HEK293T (cell line): Measurements from ENCODE around the gene ATP9A.
A peak's percentile ranks its signal among the peaks of the same experiment; 100 is the strongest.

ENCODE experiments used
- CTCF ChIA-PET: fragments of 350-600 bp; formaldehyde crosslinking; extraction: SDS; loops from one replicate; lab custom pipeline; 2021; ENCODE audit warnings: antibody characterized with exemption, inconsistent platforms; lab: Yijun Ruan, JAX
- POLR2A ChIA-PET: fragments of 350-600 bp; formaldehyde crosslinking; extraction: SDS; loops from one replicate; lab custom pipeline; 2020; ENCODE audit warnings: antibody characterized with exemption, inconsistent platforms; lab: Yijun Ruan, JAX
- DNase-seq: peaks from one replicate; pipeline ENCODE4 v3.0.0; 2012; ENCODE audit warnings: mixed read lengths; ENCODE audit errors: extremely low spot score
- ARNT ChIP-seq: fragments of 450-650 bp; IDR thresholded peaks from 2 replicates; pipeline ENCODE4 v1.6.1; 2017; ENCODE audit warnings: mild to moderate bottlenecking
- BHLHE40 ChIP-seq: fragments of 450-650 bp; IDR thresholded peaks from 2 replicates; pipeline ENCODE4 v1.6.1; 2016; ENCODE audit warnings: mild to moderate bottlenecking, moderate library complexity, borderline replicate concordance
- CTBP1 ChIP-seq: fragments of 450-650 bp; IDR thresholded peaks from 2 replicates; pipeline ENCODE4 v1.6.1; 2016; ENCODE audit warnings: borderline replicate concordance
- ELF4 ChIP-seq: fragments of 450-650 bp; IDR thresholded peaks from 2 replicates; pipeline ENCODE4 v1.6.1; 2017; ENCODE audit warnings: antibody characterized with exemption
- FOXA1 ChIP-seq: fragments of 450-650 bp; IDR thresholded peaks from 2 replicates; pipeline ENCODE4 v1.6.1; 2016; ENCODE audit warnings: mild to moderate bottlenecking
- FOXK2 ChIP-seq: fragments of 450-650 bp; IDR thresholded peaks from 2 replicates; pipeline ENCODE4 v1.6.1; 2016; ENCODE audit warnings: mild to moderate bottlenecking
- FOXM1 ChIP-seq: fragments of 450-650 bp; IDR thresholded peaks from 2 replicates; pipeline ENCODE4 v1.6.1; 2017; ENCODE audit warnings: mild to moderate bottlenecking, borderline replicate concordance
- HDGF ChIP-seq: fragments of 450-650 bp; IDR thresholded peaks from 2 replicates; pipeline ENCODE4 v1.6.1; 2017; ENCODE audit warnings: antibody characterized with exemption, borderline replicate concordance
- L3MBTL2 ChIP-seq: fragments of 450-650 bp; conservative IDR thresholded peaks from 2 replicates; pipeline ENCODE4 v1.6.1; 2016; ENCODE audit warnings: mild to moderate bottlenecking
- LEF1 ChIP-seq: fragments of 450-650 bp; IDR thresholded peaks from 2 replicates; pipeline ENCODE4 v1.6.1; 2017; ENCODE audit warnings: mild to moderate bottlenecking, borderline replicate concordance
- NFRKB ChIP-seq: fragments of 450-650 bp; IDR thresholded peaks from 2 replicates; pipeline ENCODE4 v1.6.1; 2016; ENCODE audit warnings: mild to moderate bottlenecking, moderate library complexity
- SP1 ChIP-seq: fragments of 450-650 bp; IDR thresholded peaks from 2 replicates; pipeline ENCODE4 v1.6.1; 2017
- SUZ12 ChIP-seq: fragments of 450-650 bp; IDR thresholded peaks from 2 replicates; pipeline ENCODE4 v1.6.1; 2016; ENCODE audit warnings: mild to moderate bottlenecking
- TARDBP ChIP-seq: fragments of 450-650 bp; IDR thresholded peaks from 2 replicates; pipeline ENCODE4 v1.6.1; 2016
- ZNF384 ChIP-seq: fragments of 450-650 bp; IDR thresholded peaks from 2 replicates; pipeline ENCODE4 v1.6.1; 2016
- TF ChIP-seq, protein P1 (sequence below): fragments of 450-650 bp; IDR thresholded peaks from 2 replicates; pipeline ENCODE4 v1.6.1; 2016

ATP9A gene

DNA sequence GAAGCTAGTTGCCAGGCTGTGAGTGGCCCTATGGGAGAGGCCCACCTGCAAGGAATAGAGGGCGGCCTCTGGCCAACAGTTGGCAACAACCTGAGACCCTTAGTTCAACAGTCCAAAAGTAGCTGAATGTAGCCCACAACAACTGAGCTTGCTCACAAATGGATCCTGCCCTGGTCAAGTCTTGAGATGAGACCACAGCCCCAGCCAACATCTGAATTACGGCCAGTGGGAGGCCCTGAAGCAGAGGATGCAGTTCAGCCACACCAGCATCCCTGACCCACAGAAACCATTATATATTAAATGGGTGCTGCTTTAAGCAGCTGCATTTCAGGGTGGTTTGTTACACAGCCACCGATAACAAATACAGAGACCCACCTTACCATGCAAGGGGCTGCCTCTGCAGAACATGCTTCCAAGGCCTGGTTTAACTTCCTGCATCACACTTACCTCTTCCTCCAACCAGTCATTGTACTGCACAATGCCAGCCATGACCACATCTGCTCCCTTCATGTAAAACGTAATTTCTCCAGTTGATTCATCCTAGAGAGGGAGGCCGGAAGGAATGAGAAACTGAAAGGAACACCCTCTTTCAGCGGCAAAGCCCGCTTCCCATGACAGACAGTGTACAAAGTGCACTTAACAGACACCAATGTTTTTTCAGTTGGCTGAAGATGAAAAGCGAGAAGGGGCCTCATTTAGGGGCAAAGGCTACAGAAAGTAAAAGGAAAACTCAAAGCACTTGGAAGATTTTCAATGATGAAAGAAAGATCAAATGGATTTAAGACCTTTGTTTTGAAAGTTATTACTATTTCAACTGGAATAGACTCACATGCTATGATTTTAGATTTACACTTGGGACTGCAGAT lies 139.4 kb downstream of the ATP9A start:
- TF ChIP-seq LEF1, result no peak
- TF ChIP-seq ZNF384, result no peak
- no peak for TF ChIP-seq FOXM1
- TF ChIP-seq CTBP1, result no peak
- TF ChIP-seq TARDBP, result no peak
- ChIA-PET POLR2A (no interaction called here), CTCF (no interaction called here)
- DNase-seq, result no peak

DNA sequence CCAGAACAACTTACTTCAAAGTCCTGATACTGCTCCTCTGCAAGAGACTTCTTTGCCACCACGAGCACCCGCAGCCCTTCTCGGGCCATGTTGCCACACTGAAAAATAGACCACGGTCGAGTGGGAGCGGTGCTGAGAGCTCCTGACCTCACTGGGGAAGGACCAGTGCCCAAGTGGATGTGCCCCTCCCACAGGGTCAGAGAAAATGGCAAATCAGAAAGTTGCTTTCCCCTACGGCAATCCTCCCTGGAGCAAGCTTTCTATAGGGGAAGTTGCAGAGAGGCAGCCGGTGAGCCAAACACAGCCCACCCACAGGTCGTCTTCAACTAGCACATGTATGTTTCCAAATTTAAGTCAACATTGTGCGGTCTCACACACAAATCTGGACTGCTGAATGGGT lies 140.6 kb downstream of the ATP9A start:
- ChIA-PET CTCF (no interaction called here), POLR2A (no interaction called here)
- no peak for TF ChIP-seq NFRKB
- no peak for TF ChIP-seq ARNT
- TF ChIP-seq TARDBP, result no peak
- TF ChIP-seq ELF4, result no peak
- no peak for TF ChIP-seq SP1
- no peak for TF ChIP-seq SUZ12
- TF ChIP-seq HDGF, result no peak
- TF ChIP-seq LEF1, result no peak
- TF ChIP-seq FOXA1, result no peak
- TF ChIP-seq FOXK2, result no peak
- no peak for TF ChIP-seq ZNF384
- no peak for TF ChIP-seq L3MBTL2
- no peak for TF ChIP-seq FOXM1
- no peak for TF ChIP-seq BHLHE40
- TF ChIP-seq, protein P1, sequence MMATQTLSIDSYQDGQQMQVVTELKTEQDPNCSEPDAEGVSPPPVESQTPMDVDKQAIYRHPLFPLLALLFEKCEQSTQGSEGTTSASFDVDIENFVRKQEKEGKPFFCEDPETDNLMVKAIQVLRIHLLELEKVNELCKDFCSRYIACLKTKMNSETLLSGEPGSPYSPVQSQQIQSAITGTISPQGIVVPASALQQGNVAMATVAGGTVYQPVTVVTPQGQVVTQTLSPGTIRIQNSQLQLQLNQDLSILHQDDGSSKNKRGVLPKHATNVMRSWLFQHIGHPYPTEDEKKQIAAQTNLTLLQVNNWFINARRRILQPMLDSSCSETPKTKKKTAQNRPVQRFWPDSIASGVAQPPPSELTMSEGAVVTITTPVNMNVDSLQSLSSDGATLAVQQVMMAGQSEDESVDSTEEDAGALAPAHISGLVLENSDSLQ, result no peak
- no peak for DNase-seq

DNA sequence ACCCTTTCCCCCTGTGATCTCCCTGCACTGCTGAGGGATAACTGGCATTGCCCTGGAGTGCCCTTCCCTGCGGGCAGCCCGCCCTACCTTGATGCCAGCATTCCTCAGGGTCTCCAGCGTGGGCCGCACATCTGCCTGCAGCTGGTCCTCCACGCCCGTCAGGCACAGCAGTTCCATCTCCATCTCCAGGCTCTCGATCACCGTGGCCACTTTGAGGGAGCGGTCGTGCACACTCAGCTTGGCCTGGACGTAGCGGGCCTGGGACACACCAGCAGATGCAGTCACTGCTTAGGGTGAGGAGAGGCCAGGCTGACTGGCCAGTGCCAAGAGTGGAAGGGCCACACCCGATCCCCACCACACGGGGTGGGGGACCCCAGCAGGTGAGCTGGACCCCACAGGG lies 143.1 kb downstream of the ATP9A start:
- TF ChIP-seq TARDBP (no peak), CTBP1 (no peak), BHLHE40 (no peak), FOXA1 (no peak), NFRKB (no peak), LEF1 (no peak), SUZ12 (no peak), L3MBTL2 (no peak), FOXM1 (no peak), FOXK2 (no peak), HDGF (no peak)
- TF ChIP-seq, protein P1, result no peak
- POLR2A ChIA-PET, result no interaction called here
- DNase-seq, result no peak
- CTCF ChIA-PET, result no interaction called here

DNA sequence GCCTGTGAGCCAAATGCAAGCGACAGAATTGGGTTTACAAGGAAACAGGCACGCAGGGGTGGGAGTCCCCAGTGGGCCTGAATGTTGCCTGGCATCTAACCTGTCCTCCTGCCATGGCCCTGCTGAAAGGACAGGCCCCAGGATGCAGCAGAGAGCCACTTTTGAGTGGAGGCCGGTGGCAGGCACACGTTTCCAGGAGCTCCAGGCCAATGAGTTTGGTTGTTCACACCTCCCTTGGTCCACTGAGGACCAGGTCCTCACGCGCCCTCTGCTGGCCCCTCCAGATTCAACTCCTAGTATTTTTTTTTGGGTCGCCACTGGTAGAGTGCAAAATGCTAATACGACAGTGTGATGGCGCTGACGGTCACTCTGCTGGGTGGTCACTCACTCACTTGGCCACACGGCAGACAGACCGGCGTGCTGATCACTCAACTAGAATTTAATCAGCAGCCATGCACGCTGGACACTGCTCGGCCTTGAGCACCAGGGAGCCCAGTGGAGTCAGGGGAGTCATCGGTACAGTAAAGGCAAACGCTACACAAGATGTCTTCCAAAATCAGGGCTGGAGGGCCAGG lies 143.9 kb downstream of the ATP9A start:
- ChIA-PET POLR2A (no interaction called here), CTCF (interaction anchor here (0.5 to 1.0 kb wide), 9 partner anchors 9 to 435 kb away, joined by 3 to 7 read pairs (median 4); no protein-coding TSS in a partner anchor)
- DNase-seq, result peak; percentile 79
- TF ChIP-seq FOXM1 (no peak), BHLHE40 (no peak), SP1 (no peak), FOXK2 (no peak), CTBP1 (no peak), ARNT (no peak), ZNF384 (no peak), HDGF (no peak), SUZ12 (no peak), TARDBP (no peak), LEF1 (no peak), L3MBTL2 (no peak), FOXA1 (no peak), NFRKB (no peak), ELF4 (no peak)
- TF ChIP-seq, protein P1, result no peak

DNA sequence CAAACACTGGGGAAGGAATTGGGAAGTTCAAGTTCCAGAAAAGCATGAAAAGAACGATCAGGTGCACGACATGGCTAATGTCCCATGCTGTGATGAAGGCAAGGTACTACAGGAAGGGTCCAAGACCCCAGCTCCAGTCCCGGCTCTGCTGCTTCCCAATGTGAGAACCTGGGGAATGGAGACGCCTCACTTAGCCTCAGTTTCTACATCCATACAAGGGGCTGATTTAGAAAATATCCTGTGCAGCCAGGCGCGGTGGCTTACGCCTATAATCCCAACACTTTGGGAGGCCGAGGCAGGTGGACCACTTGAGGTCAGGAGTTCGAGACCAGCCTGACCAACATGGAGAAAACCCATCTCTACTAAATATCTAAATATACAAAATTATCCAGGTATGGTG lies 144.9 kb downstream of the ATP9A start:
- ChIA-PET CTCF (interaction anchor here (0.7 to 0.9 kb wide), 2 partner anchors 615 to 636 kb away, joined by 3 to 4 read pairs; no protein-coding TSS in a partner anchor), POLR2A (no interaction called here)
- TF ChIP-seq SUZ12, result no peak
- TF ChIP-seq FOXM1, result no peak
- no peak for TF ChIP-seq ARNT
- TF ChIP-seq L3MBTL2, result no peak
- TF ChIP-seq FOXK2, result no peak
- TF ChIP-seq, protein P1, result no peak
- no peak for DNase-seq
